Measurements from ENCODE around the gene CFAP107. TPM values are rescaled to one million over a fixed set of nuclear protein-coding genes. Genes with fewer than 3 reads are reported as not detected.

Gene CFAP107
- total RNA-seq, 4 donors from 2014 or later: not detected

DNA sequence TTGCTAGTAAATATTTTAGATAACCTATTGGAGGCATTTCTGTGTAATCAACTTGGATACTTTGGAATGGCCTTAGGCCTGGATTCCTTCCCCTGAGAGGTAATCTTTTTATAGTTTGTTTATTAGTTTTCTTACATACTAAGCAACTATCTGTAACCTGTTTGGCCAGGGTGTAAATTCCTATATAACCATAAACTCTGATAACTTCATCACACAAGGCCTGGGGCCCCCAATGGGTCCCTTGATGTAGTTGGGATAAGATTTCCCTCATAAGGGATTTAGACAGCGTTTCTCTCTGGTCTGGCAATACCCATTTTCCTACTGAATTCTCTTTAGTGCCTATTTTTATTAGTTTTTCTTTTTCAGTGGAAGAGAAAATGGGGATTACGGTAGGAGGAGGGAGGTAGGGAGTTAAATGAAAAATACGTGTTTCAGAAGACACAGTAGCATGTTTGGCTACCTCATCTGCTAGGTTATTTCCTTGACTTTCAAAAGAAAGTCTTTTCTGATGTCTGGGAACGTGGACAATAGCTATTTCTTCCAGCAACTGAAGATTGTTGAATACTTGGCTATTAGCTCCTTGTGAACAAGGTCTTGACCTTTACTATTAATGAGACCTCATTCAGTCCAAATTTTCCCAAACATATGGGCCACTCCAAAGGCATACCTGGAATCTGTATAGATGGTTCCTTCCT, 37.5 kb upstream of the CFAP107 start:
- Histone ChIP-seq H3K27me3 (peaks cover 0 to 4% of the 10 kb centered on the region in 2 donors), H3K27ac (no peak overlapping the region), H3K4me3 (no peak overlapping the region), H3K36me3 (no peaks in the 10 kb centered on the region), H3K4me1 (no peaks in the 10 kb centered on the region), H3K9me3 (peaks cover 0 to 13% (median 2%) of the 10 kb centered on the region in 4 donors)
- no peak for DNase-seq (ENCODE audit: low spot score in 2 of 2)
- TF ChIP-seq, protein P1, sequence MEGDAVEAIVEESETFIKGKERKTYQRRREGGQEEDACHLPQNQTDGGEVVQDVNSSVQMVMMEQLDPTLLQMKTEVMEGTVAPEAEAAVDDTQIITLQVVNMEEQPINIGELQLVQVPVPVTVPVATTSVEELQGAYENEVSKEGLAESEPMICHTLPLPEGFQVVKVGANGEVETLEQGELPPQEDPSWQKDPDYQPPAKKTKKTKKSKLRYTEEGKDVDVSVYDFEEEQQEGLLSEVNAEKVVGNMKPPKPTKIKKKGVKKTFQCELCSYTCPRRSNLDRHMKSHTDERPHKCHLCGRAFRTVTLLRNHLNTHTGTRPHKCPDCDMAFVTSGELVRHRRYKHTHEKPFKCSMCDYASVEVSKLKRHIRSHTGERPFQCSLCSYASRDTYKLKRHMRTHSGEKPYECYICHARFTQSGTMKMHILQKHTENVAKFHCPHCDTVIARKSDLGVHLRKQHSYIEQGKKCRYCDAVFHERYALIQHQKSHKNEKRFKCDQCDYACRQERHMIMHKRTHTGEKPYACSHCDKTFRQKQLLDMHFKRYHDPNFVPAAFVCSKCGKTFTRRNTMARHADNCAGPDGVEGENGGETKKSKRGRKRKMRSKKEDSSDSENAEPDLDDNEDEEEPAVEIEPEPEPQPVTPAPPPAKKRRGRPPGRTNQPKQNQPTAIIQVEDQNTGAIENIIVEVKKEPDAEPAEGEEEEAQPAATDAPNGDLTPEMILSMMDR (IDR thresholded peaks at IDR 0.05): no peak
- TF ChIP-seq POLR2A (IDR thresholded peaks at IDR 0.05) (no peak), EP300 (IDR thresholded peaks at IDR 0.05) (no peak)
- WGBS, 2 donors: 61 to 69% methylated on average over 4 of the region's 4 CpGs

DNA sequence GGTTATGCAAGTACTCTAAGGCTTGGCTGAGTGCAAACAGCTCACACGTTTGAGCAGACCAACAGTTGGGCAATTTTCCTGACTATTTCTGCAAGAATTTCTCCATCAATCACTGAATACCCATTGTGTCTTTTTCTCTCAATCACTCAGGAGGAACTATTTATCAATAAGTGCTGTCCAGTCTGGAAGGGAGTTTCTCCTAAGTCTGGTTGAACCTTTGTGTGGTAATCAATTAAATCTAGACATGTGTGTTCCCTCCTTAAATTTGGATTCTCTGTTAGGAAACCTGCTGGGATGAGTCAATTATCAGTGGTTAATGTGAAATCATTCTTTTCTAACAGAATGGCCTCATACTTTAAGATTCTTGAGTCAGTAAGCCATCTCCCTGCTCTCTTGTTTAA, 36.9 kb upstream of the CFAP107 start:
- no peak overlapping the region for H3K27ac ChIP-seq
- H3K4me3 ChIP-seq: no peak overlapping the region
- H3K36me3 ChIP-seq: no peaks in the 10 kb centered on the region
- H3K9me3 ChIP-seq: peaks cover 0 to 8% (median 2%) of the 10 kb centered on the region in 4 donors
- peaks cover 0 to 4% of the 10 kb centered on the region in 2 donors for H3K27me3 ChIP-seq
- 39 to 40% methylated on average over 1 of the region's 1 CpG for WGBS, 2 donors
- no peak for DNase-seq (ENCODE audit: low spot score in 2 of 2)
- H3K4me1 ChIP-seq: no peaks in the 10 kb centered on the region
- TF ChIP-seq, protein P1 (IDR thresholded peaks at IDR 0.05): no peak
- TF ChIP-seq POLR2A (IDR thresholded peaks at IDR 0.05) (no peak), EP300 (IDR thresholded peaks at IDR 0.05) (no peak)

DNA sequence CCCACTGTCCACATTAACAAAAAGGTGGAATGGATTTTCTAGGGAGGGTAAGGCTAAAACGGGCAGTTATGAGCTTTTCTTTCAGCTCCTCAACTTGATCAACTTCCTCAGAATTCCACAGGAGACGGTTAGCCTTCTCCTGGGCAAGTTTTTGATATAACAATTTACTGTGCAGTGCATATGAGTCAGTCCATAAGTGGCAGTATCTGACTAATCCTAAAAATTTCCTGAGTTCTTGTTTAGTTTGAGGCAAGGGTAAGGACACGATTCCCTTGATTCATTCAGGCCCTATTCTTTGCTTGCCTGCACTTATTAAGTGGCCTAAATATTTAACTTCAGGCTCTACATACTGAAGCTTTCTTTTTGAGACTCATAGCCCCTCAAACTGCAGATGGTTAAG, 36.3 kb upstream of the CFAP107 start:
- Histone ChIP-seq H3K27ac (no peak overlapping the region), H3K4me1 (no peaks in the 10 kb centered on the region), H3K9me3 (peaks cover 0 to 3% (median under 1%) of the 10 kb centered on the region in 4 donors), H3K27me3 (peaks cover 0 to 4% of the 10 kb centered on the region in 2 donors), H3K36me3 (no peaks in the 10 kb centered on the region), H3K4me3 (no peak overlapping the region)
- 75 to 84% methylated on average over 3 of the region's 3 CpGs for whole genome bisulfite sequencing, 2 donors
- TF ChIP-seq, protein P1 (IDR thresholded peaks at IDR 0.05): no peak
- no peak for TF ChIP-seq POLR2A (IDR thresholded peaks at IDR 0.05)
- no peak for TF ChIP-seq EP300 (IDR thresholded peaks at IDR 0.05)
- DNase-seq (ENCODE audit: low spot score in 2 of 2): no peak

DNA sequence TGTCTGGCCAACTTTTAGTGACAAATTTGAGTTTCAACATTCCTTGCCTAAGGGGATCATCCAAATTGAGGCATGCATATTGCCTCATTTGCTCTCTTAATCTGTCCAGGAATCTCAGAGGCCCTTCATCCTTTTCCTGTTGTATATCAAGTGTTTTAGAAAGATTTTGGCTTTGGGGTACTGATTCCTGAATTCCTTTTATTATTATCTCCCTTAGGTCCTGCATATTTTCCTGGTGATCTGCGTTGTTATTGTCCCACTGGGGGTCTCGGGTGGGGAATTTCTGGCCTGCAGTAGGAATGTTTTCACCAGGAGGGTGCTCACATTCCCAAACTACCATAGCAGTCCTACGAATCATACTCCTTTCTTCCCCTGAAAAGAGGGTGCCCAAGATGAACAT, 34.5 kb upstream of the CFAP107 start:
- Histone ChIP-seq H3K4me3 (no peak overlapping the region), H3K9me3 (no peaks in the 10 kb centered on the region), H3K4me1 (no peaks in the 10 kb centered on the region), H3K36me3 (no peaks in the 10 kb centered on the region), H3K27ac (no peak overlapping the region), H3K27me3 (peaks cover 0 to 4% of the 10 kb centered on the region in 2 donors)
- TF ChIP-seq POLR2A (IDR thresholded peaks at IDR 0.05) (no peak), EP300 (IDR thresholded peaks at IDR 0.05) (no peak)
- TF ChIP-seq, protein P1 (IDR thresholded peaks at IDR 0.05): no peak
- WGBS, 2 donors: 49 to 70% methylated on average over 3 of the region's 3 CpGs
- no peak for DNase-seq (ENCODE audit: low spot score in 2 of 2)

GRCh38 chr1:12712076-12712475, 33.9 kb upstream of the CFAP107 start:
- peaks cover 0 to 4% of the 10 kb centered on the region in 2 donors for H3K27me3 ChIP-seq
- TF ChIP-seq, protein P1 (IDR thresholded peaks at IDR 0.05): no peak
- TF ChIP-seq POLR2A (IDR thresholded peaks at IDR 0.05) (no peak), EP300 (IDR thresholded peaks at IDR 0.05) (no peak)
- no peak overlapping the region for H3K27ac ChIP-seq
- no peak for DNase-seq (ENCODE audit: low spot score in 2 of 2)
- no peaks in the 10 kb centered on the region for H3K9me3 ChIP-seq
- H3K4me1 ChIP-seq: no peaks in the 10 kb centered on the region
- WGBS, 2 donors: 66 to 67% methylated on average over 1 of the region's 1 CpG
- no peaks in the 10 kb centered on the region for H3K36me3 ChIP-seq
- H3K4me3 ChIP-seq: no peak overlapping the region

All from tibial nerve (tissue), 4 donors.